MM.1S (cell line): ENCODE results near the gene RALGAPA2.

Experiments
- DNase-seq: peaks from one replicate; pipeline ENCODE4 v3.0.0-alpha.2; 2015
- H2AFZ ChIP-seq: fragments of 300-600 bp; sonication (generic); 2 replicates; pipeline ENCODE4 v1.6.0; 2016; ENCODE audit warnings: antibody characterized with exemption, low read length
- H3F3A ChIP-seq: fragments of 300-600 bp; sonication (generic); 2 replicates; pipeline ENCODE4 v1.6.1; 2016; ENCODE audit warnings: mild to moderate bottlenecking, antibody characterized with exemption, low read length, moderate library complexity, mixed read lengths; ENCODE audit not compliant: insufficient read depth
- H3K27ac ChIP-seq: fragments of 300-600 bp; sonication (generic); 2 replicates; pipeline ENCODE4 v1.5.1; 2016; ENCODE audit warnings: mild to moderate bottlenecking, low read length
- H3K27me3 ChIP-seq: fragments of 300-600 bp; sonication (generic); replicated peaks from 2 replicates; pipeline ENCODE4 v1.6.0; 2016; ENCODE audit warnings: low read length; ENCODE audit not compliant: insufficient read depth
- H3K36me3 ChIP-seq: fragments of 300-600 bp; sonication (generic); replicated peaks from 2 replicates; pipeline ENCODE4 v1.6.1; 2016; ENCODE audit warnings: mild to moderate bottlenecking, low read length, mixed read lengths; ENCODE audit not compliant: insufficient read depth
- H3K4me1 ChIP-seq: fragments of 300-600 bp; sonication (generic); 2 replicates; pipeline ENCODE4 v1.6.1; 2016; ENCODE audit warnings: low read length, mixed read lengths
- H3K4me2 ChIP-seq: fragments of 300-600 bp; sonication (generic); 2 replicates; pipeline ENCODE4 v1.6.0; 2016; ENCODE audit warnings: low read depth, low read length
- H3K4me3 ChIP-seq: fragments of 300-600 bp; sonication (generic); 2 replicates; pipeline ENCODE4 v1.5.1; 2016; ENCODE audit warnings: low read length, mixed read lengths
- H3K79me2 ChIP-seq: fragments of 300-600 bp; sonication (generic); 2 replicates; pipeline ENCODE4 v1.6.1; 2016; ENCODE audit warnings: mixed run types, low read length, mixed read lengths
- H3K9ac ChIP-seq: fragments of 300-600 bp; sonication (generic); 2 replicates; pipeline ENCODE4 v1.6.1; 2016; ENCODE audit warnings: low read length, mixed read lengths
- H3K9me2 ChIP-seq: fragments of 300-600 bp; sonication (generic); replicated peaks from 2 replicates; pipeline ENCODE4 v1.6.1; 2016; ENCODE audit warnings: mild to moderate bottlenecking, low read length, mixed read lengths; ENCODE audit not compliant: insufficient read depth
- H3K9me3 ChIP-seq: fragments of 300-600 bp; sonication (generic); replicated peaks from 2 replicates; pipeline ENCODE4 v1.6.1; 2016; ENCODE audit warnings: mild to moderate bottlenecking, low read length, mixed read lengths; ENCODE audit not compliant: insufficient read depth
- H4K20me1 ChIP-seq: fragments of 300-600 bp; sonication (generic); 2 replicates; pipeline ENCODE4 v1.6.1; 2016; ENCODE audit warnings: mild to moderate bottlenecking, low read length, moderate library complexity, mixed read lengths; ENCODE audit not compliant: insufficient read depth
- EZH2 ChIP-seq: fragments of 300-600 bp; sonication (generic); optimal IDR thresholded peaks from 2 replicates; pipeline ENCODE3; 2017; ENCODE audit warnings: low read depth, mild to moderate bottlenecking, antibody characterized with exemption, low read length, mixed read lengths
- EZH2phosphoT487 ChIP-seq: fragments of 300-600 bp; sonication (generic); IDR thresholded peaks from 2 replicates; pipeline ENCODE4 v1.6.1; 2018; ENCODE audit warnings: antibody characterized with exemption, low read length
- TF ChIP-seq, protein P1 (sequence below): fragments of 300-600 bp; sonication (generic); IDR thresholded peaks from 2 replicates; pipeline ENCODE4 v1.5.1; 2016; ENCODE audit warnings: antibody characterized with exemption, low read length, mixed read lengths

Gene RALGAPA2

GRCh38 chr20:20476504-20476903 lies 235.9 kb downstream of the RALGAPA2 start:
- Histone ChIP-seq H3K27ac (no peak overlapping the region), H3K9me2 (no peaks in the 10 kb centered on the region), H3K4me3 (no peak overlapping the region)

GRCh38 chr20:20473657-20474056 lies 238.8 kb downstream of the RALGAPA2 start:
- no peaks in the 10 kb centered on the region for H3K9me2 ChIP-seq
- DNase-seq, result no peak
- no peak overlapping the region for H3K4me3 ChIP-seq
- no peak overlapping the region for H3K27ac ChIP-seq
- H2AFZ ChIP-seq, result no peak overlapping the region
- H3K27me3 ChIP-seq, result no peaks in the 10 kb centered on the region
- H3K4me2 ChIP-seq, result no peak overlapping the region
- no peaks in the 10 kb centered on the region for H3K9me3 ChIP-seq
- TF ChIP-seq EZH2phosphoT487 (no peak), EZH2 (no peak)
- TF ChIP-seq, protein P1, sequence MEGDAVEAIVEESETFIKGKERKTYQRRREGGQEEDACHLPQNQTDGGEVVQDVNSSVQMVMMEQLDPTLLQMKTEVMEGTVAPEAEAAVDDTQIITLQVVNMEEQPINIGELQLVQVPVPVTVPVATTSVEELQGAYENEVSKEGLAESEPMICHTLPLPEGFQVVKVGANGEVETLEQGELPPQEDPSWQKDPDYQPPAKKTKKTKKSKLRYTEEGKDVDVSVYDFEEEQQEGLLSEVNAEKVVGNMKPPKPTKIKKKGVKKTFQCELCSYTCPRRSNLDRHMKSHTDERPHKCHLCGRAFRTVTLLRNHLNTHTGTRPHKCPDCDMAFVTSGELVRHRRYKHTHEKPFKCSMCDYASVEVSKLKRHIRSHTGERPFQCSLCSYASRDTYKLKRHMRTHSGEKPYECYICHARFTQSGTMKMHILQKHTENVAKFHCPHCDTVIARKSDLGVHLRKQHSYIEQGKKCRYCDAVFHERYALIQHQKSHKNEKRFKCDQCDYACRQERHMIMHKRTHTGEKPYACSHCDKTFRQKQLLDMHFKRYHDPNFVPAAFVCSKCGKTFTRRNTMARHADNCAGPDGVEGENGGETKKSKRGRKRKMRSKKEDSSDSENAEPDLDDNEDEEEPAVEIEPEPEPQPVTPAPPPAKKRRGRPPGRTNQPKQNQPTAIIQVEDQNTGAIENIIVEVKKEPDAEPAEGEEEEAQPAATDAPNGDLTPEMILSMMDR, result no peak
- no peaks in the 10 kb centered on the region for H3K79me2 ChIP-seq
- H3K9ac ChIP-seq, result no peak overlapping the region
- no peaks in the 10 kb centered on the region for H4K20me1 ChIP-seq
- no peaks in the 10 kb centered on the region for H3K36me3 ChIP-seq
- no peaks in the 10 kb centered on the region for H3F3A ChIP-seq
- H3K4me1 ChIP-seq, result no peaks in the 10 kb centered on the region

More at GRCh38 chr20:20476504-20476903, 235.9 kb downstream of the RALGAPA2 start:
- H3F3A ChIP-seq, result no peaks in the 10 kb centered on the region
- H3K79me2 ChIP-seq, result no peaks in the 10 kb centered on the region
- no peak overlapping the region for H3K4me2 ChIP-seq
- no peak for DNase-seq
- H3K36me3 ChIP-seq, result no peaks in the 10 kb centered on the region
- H2AFZ ChIP-seq, result no peak overlapping the region
- H3K27me3 ChIP-seq, result no peaks in the 10 kb centered on the region
- H3K9me3 ChIP-seq, result no peaks in the 10 kb centered on the region
- H3K9ac ChIP-seq, result no peak overlapping the region
- TF ChIP-seq EZH2phosphoT487 (no peak), EZH2 (no peak)
- TF ChIP-seq, protein P1, result no peak
- no peaks in the 10 kb centered on the region for H3K4me1 ChIP-seq
- no peaks in the 10 kb centered on the region for H4K20me1 ChIP-seq

DNA sequence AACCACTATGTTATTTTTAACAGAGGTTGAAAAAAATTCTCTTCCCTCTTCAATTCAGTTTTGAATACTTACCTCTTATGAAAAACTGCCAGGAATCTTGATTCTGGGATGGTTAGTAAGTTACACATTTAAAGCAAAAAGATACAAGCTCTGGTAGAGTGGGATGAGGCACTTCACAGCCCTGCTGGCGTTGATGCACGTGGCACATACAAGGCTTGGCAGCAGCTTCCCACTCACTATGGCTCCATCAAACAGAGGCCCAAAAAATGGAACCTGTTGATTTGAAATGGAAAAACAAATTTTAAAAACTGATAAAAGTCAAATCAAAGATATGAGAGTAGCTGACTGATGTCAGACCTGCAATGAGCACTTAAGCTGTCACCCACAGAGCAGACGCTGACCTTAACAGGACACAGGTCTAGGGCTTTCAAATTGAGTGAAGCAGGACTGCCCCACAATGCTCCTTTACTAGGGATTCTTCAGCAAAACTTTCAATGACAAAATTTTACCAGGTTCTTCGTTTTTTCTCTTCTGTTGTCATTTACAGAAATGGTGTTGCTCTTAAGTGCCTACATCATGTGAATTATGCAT lies 239.7 kb downstream of the RALGAPA2 start:
- H3K4me2 ChIP-seq, result no peak overlapping the region
- H3K27ac ChIP-seq, result no peak overlapping the region
- no peak overlapping the region for H3K9ac ChIP-seq
- no peaks in the 10 kb centered on the region for H3K4me1 ChIP-seq
- no peaks in the 10 kb centered on the region for H3K79me2 ChIP-seq
- H3K9me3 ChIP-seq, result no peaks in the 10 kb centered on the region
- no peaks in the 10 kb centered on the region for H3K36me3 ChIP-seq
- H2AFZ ChIP-seq, result no peak overlapping the region
- no peaks in the 10 kb centered on the region for H3K27me3 ChIP-seq
- H3F3A ChIP-seq, result no peaks in the 10 kb centered on the region
- H3K9me2 ChIP-seq, result no peaks in the 10 kb centered on the region
- no peak for TF ChIP-seq EZH2
- TF ChIP-seq, protein P1, result no peak
- no peak for TF ChIP-seq EZH2phosphoT487
- no peaks in the 10 kb centered on the region for H4K20me1 ChIP-seq
- H3K4me3 ChIP-seq, result no peak overlapping the region
- no peak for DNase-seq
